GM19463 (cell line): ENCODE measurements around the gene KDM3A.
"Not testable (repeated sequence)": the region's sequence is repeated elsewhere in the genome, so short reads cannot be mapped to it uniquely, and the experiment has no call there.

Experiments
- ATAC-seq: cut with Tn5 transposase; IDR thresholded peaks from one replicate; pipeline ENCODE4 v1.9.1; 2021; ENCODE audit warnings: mild to moderate bottlenecking, moderate library complexity; ENCODE audit not compliant: unreplicated experiment

Gene KDM3A

GRCh38 chr2:86471637-86472036, 30.5 kb downstream of the KDM3A start:
- ATAC-seq, result no peak

GRCh38 chr2:86476092-86476491, 34.9 kb downstream of the KDM3A start:
- no peak for ATAC-seq

GRCh38 chr2:86476918-86477317, 35.7 kb downstream of the KDM3A start:
- no peak for ATAC-seq

- no peak for ATAC-seq
These were observed 36.2 kb downstream of the KDM3A start for GRCh38 chr2:86477349-86477748.

DNA sequence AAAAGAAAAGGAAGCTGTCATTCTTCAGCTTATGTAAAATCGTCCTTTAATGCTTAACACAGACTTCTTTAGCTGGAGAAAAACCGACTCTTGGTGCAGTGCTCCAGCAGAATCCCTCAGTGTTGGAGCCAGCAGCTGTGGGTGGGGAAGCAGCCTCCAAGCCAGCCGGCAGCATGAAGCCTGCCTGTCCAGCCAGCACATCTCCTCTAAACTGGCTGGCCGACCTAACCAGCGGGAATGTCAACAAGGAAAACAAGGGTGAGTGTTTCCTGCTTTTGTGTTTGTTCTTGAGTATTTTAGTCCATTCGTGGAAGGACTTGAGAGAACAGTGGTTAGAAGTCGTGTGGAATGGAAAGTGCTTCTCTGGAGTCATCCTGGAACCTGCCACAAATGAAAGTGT, 38.9 kb downstream of the KDM3A start:
- no peak for ATAC-seq

- ATAC-seq, result no peak
These were observed 40.9 kb downstream of the KDM3A start for GRCh38 chr2:86482034-86482433.

DNA sequence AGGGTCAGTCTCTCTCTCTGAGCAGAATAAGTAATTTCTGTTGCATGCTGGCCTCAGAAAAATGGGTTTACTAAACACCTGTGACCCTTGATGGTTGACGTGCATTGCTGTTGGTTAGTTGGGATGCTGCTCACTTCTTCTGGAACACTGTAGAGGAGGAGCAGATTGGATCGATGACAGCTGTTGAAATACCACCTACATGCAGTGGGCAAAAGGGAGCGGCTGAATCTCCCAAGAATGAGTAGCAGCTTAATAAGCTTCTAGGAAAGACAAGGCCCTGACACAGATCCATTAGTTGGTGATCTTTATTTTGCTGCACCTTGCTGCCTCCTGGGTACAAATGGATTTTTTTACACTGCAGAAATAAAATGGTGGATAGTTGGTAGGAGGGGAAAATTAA, 43.2 kb downstream of the KDM3A start:
- ATAC-seq, result no peak

DNA sequence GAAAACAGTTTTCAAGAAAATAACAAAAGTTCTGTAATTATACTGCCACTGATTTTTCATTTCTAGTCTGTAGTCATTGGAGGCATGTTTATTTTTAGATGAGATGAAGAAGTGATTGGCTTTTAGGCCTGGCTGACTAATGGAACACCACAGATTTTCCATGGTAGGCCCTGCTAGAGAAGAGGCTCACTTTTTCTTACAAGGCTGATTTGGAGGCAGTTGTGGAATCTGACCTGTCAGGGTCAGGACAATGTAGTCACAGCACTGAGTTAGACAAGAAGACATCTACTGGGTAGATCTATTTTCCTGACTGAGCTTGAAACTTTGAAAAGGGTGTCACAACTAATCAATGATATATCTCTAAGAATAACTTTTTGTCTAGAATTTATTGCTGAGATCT, 43.9 kb downstream of the KDM3A start:
- no peak for ATAC-seq

- ATAC-seq, result no peak
These were observed 44.6 kb downstream of the KDM3A start for GRCh38 chr2:86485802-86486201.

DNA sequence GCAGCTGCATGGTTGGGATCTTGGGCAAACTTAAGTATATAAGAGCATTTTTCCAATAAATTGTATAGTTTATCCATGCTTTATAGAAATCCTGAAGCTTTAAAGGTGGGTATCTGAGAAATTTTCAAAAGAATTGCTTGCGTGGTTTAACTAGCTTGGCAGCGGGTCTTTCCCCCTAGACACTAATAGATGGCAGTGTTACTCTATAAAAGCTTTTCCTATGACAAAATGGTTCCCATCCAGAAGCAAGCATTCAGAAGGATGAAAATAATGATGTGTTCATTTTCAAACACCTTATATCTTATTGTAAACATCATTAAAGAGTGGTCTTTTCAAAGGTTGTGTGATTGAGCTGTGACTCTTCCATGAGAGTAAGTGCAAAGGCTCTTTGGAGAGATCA, 45.9 kb downstream of the KDM3A start:
- ATAC-seq, result no peak

- ATAC-seq, result no peak
These were observed 47.5 kb downstream of the KDM3A start for GRCh38 chr2:86488561-86489250.

- ATAC-seq, result no peak
These were observed 48.4 kb downstream of the KDM3A start for GRCh38 chr2:86489542-86489941.

DNA sequence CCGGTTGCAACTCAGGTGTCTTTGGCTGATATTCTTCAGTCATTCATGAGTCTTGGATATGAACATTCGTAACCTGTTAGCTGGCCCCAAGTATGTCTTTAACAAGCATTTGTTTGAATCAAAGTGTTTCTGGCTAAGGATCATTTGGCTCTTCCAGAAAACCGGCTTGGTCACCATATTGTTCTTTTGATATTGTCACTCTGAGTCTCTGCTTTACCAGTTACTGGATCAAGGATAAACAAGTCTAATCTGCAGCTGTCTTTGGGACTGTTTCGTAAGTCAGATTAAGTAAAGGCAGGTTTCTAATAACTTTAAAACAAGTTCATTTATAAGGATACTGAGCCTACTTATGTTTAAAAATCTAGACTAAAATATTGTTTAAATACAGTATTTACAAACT, 49.1 kb downstream of the KDM3A start:
- ATAC-seq, result no peak

GRCh38 chr2:86491088-86491487, 49.9 kb downstream of the KDM3A start:
- no peak for ATAC-seq

- no peak for ATAC-seq
These were observed 50.9 kb downstream of the KDM3A start for GRCh38 chr2:86492048-86492453.

- not testable (repeated sequence) for ATAC-seq
These were observed 55.2 kb downstream of the KDM3A start for GRCh38 chr2:86496391-86496790.

GRCh38 chr2:86498468-86499260, 57.5 kb downstream of the KDM3A start:
- ATAC-seq, result no peak

GRCh38 chr2:86499326-86499725, 58.2 kb downstream of the KDM3A start:
- ATAC-seq, result no peak

- no peak for ATAC-seq
These were observed 59.3 kb downstream of the KDM3A start for GRCh38 chr2:86500325-86501083.

- ATAC-seq, result no peak
These were observed 66.4 kb downstream of the KDM3A start for GRCh38 chr2:86507600-86507999.

DNA sequence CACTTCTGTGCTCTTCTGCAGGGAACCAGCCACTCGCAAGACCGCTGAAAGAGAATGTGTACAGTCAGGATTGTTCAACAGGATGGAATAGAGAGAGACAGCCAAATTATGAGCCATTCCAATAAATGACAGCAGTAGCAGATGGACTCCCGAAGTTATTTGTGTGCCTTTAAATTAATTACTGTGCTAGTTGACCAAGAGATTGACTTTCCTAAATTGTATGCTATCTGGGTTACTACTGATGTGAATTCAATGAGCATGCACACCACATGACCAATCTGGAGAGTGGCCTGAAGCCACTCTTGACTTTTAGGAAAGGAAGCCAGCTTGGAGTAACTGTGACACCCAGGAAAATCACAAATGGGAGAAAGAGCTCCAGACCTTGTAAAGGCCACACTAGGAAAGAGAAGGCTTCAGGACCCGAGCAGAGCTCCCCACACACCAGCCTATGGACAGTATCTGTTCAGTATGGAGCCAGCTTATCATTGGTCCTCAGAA, 69.3 kb downstream of the KDM3A start:
- no peak for ATAC-seq

DNA sequence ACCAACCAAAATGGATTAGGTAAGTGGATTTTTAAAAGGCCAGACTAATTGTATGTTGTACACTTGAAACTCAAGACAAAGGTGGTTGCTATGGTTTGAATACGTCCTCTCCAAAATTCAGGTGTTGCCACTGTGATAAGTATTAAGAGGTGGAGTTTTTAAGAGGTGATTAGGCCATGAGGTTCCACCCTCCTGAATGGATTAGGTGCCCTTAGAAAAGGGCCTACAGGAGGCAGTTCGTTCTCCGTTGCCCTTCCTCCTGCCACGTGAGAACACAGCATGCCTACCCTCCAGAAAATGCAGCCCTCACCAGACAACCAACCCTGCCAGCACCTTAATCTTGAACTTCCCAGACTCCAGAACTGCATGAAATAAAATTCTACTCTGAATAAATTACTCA, 70.9 kb downstream of the KDM3A start:
- no peak for ATAC-seq
